ENCODE results near the gene EXPH5. TPM values are rescaled to one million over a fixed set of nuclear protein-coding genes. Genes with fewer than 3 reads are reported as not detected.
A peak's percentile ranks its signal among the peaks of the same experiment; 100 is the strongest.

EXPH5 gene
- total and polyA plus RNA-seq, 9 of the 15 experiments (the other 6 are each of a cell fraction or from before 2014, with no cell fraction given): 1.3 to 8.5 (median 4.8) TPM

- TF ChIP-seq MAX (CRISPR knock-in tag; IDR thresholded peaks at IDR 0.05): peak; percentile 94
- 0 out of 2 replicates have a peak, but pooled peaks have one; percentile 38 for TF ChIP-seq ZNF232 (CRISPR knock-in tag; IDR thresholded peaks at IDR 0.05)
- 0 out of 2 replicates have a peak, but pooled peaks have one; percentile 40 for TF ChIP-seq SAFB (IDR thresholded peaks at IDR 0.05; ENCODE audit: borderline replicate concordance, low read depth, low read length)
- TF ChIP-seq PHF21A (IDR thresholded peaks at IDR 0.05; ENCODE audit: borderline replicate concordance, low read depth): no peak
- no peak for TF ChIP-seq VEZF1 (CRISPR knock-in tag; IDR thresholded peaks at IDR 0.05)
- peak; percentile 97 for TF ChIP-seq MGA (IDR thresholded peaks at IDR 0.05)
- TF ChIP-seq ZNF24 (IDR thresholded peaks at IDR 0.05): 0 out of 2 replicates have a peak, but pooled peaks have one; percentile 13
- 0 out of 4 replicates have a peak, but pooled peaks of 1 of the 2 experiments have one; percentile 61 for TF ChIP-seq MLX (CRISPR knock-in tag; conservative IDR thresholded peaks at IDR 0.05)
- no peak for TF ChIP-seq MAFK (IDR thresholded peaks at IDR 0.05; ENCODE audit: low read length)
- no peak for TF ChIP-seq MITF (IDR thresholded peaks at IDR 0.05)
- TF ChIP-seq EP400 (IDR thresholded peaks at IDR 0.05): peak; percentile 53
- TF ChIP-seq RBM25 (IDR thresholded peaks at IDR 0.05; ENCODE audit: low read depth, low read length, severe bottlenecking): no peak
These were observed 866 bp downstream of the EXPH5 start (continued) for GRCh38 chr11:108592591-108593213.
